GM23338 (cell line): ENCODE measurements around the gene CNIH1. TPM values are rescaled to one million over a fixed set of nuclear protein-coding genes. Genes with fewer than 3 reads are reported as not detected.

Experiments
- ATAC-seq: fragments of 200-7000 bp; cut with Tn5 transposase; 3 replicates; pipeline ENCODE4 v1.9.1; 2020
- DNase-seq: peaks from one replicate; pipeline ENCODE4 v3.0.0-alpha.2; 2015; ENCODE audit warnings: low spot score
- H2AFZ ChIP-seq: fragments of 200-600 bp; sonication (generic); 2 replicates; pipeline ENCODE4 v1.8.0; 2016; ENCODE audit warnings: antibody characterized with exemption, mild to moderate bottlenecking, moderate library complexity
- H3F3A ChIP-seq: fragments of 200-600 bp; sonication (generic); replicated peaks from 2 replicates; pipeline ENCODE4 v1.8.0; 2017; ENCODE audit warnings: antibody characterized with exemption, mixed run types, low read depth
- H3K27ac ChIP-seq: fragments of 200-600 bp; sonication (generic); 2 replicates; pipeline ENCODE4 v1.6.1; 2016; ENCODE audit warnings: low read depth
- H3K27me3 ChIP-seq: fragments of 200-600 bp; sonication (generic); 2 replicates; pipeline ENCODE4 v1.8.0; 2016; ENCODE audit warnings: mild to moderate bottlenecking, mixed run types, moderate library complexity; ENCODE audit not compliant: insufficient read depth
- H3K36me3 ChIP-seq: fragments of 200-600 bp; sonication (generic); 2 replicates; pipeline ENCODE4 v1.8.0; 2016; ENCODE audit warnings: mild to moderate bottlenecking; ENCODE audit not compliant: insufficient read depth
- H3K4me1 ChIP-seq: fragments of 200-600 bp; sonication (generic); 2 replicates; pipeline ENCODE4 v1.8.0; 2016; ENCODE audit warnings: mild to moderate bottlenecking, moderate library complexity; ENCODE audit not compliant: insufficient read depth
- H3K4me2 ChIP-seq: fragments of 200-600 bp; sonication (generic); 2 replicates; pipeline ENCODE4 v1.7.1; 2017; ENCODE audit warnings: mixed run types
- H3K4me3 ChIP-seq: fragments of 200-600 bp; sonication (generic); 2 replicates; pipeline ENCODE4 v1.6.1; 2016; ENCODE audit warnings: mixed run types
- H3K79me2 ChIP-seq: fragments of 200-600 bp; sonication (generic); replicated peaks from 2 replicates; pipeline ENCODE4 v1.8.0; 2017; ENCODE audit warnings: mild to moderate bottlenecking; ENCODE audit not compliant: insufficient read depth
- H3K9me2 ChIP-seq: fragments of 200-600 bp; sonication (generic); 2 replicates; pipeline ENCODE4 v1.8.0; 2017; ENCODE audit not compliant: insufficient read depth
- H4K20me1 ChIP-seq: fragments of 200-600 bp; sonication (generic); replicated peaks from 2 replicates; pipeline ENCODE4 v1.8.0; 2017; ENCODE audit warnings: mild to moderate bottlenecking; ENCODE audit not compliant: insufficient read depth
- H3K27ac Mint-ChIP-seq: 2 replicates; pipeline ENCODE4 v1.8.0; 2020; ENCODE audit warnings: inconsistent platforms, mild to moderate bottlenecking, moderate library complexity, mixed read lengths
- H3K27me3 Mint-ChIP-seq: 3 replicates; pipeline ENCODE4 v1.8.0; 2022; ENCODE audit warnings: low read depth, mild to moderate bottlenecking, moderate library complexity, mixed read lengths, inconsistent platforms; ENCODE audit not compliant: insufficient read depth, poor library complexity
- H3K36me3 Mint-ChIP-seq: 3 replicates; pipeline ENCODE4 v1.8.0; 2021; ENCODE audit warnings: low read depth, mild to moderate bottlenecking, inconsistent platforms, moderate library complexity, mixed read lengths
- H3K4me1 Mint-ChIP-seq: 3 replicates; pipeline ENCODE4 v1.8.0; 2020; ENCODE audit warnings: mild to moderate bottlenecking, inconsistent platforms, mixed read lengths
- H3K4me3 Mint-ChIP-seq: 3 replicates; pipeline ENCODE4 v1.8.0; 2021; ENCODE audit warnings: moderate library complexity, mild to moderate bottlenecking, inconsistent platforms, mixed read lengths
- H3K9me3 Mint-ChIP-seq: 3 replicates; pipeline ENCODE4 v1.8.0; 2020; ENCODE audit warnings: moderate library complexity, mild to moderate bottlenecking, inconsistent platforms, mixed read lengths
- CREB1 ChIP-seq: fragments of 250-450 bp; sonication (Bioruptor Pico); IDR thresholded peaks from 2 replicates; pipeline ENCODE4 v1.5.0; 2020; ENCODE audit warnings: low read depth, mild to moderate bottlenecking, moderate library complexity
- EZH2 ChIP-seq: fragments of 200-600 bp; sonication (generic); IDR thresholded peaks from one replicate; pipeline ENCODE4 v1.8.0; 2017; ENCODE audit warnings: antibody characterized with exemption, mild to moderate bottlenecking, low read depth; ENCODE audit not compliant: unreplicated experiment
- EZH2phosphoT487 ChIP-seq: fragments of 200-600 bp; sonication (generic); IDR thresholded peaks from one replicate; pipeline ENCODE4 v1.8.1; 2018; ENCODE audit warnings: antibody characterized with exemption; ENCODE audit not compliant: unreplicated experiment
- JUNB ChIP-seq: IDR thresholded peaks from one replicate; pipeline ENCODE4 v1.6.1; 2016; ENCODE audit warnings: antibody characterized with exemption; ENCODE audit not compliant: unreplicated experiment
- NANOG ChIP-seq: IDR thresholded peaks from 2 replicates; pipeline ENCODE4 v1.6.1; 2016; ENCODE audit warnings: antibody characterized with exemption, borderline replicate concordance
- POLR2AphosphoS5 ChIP-seq: IDR thresholded peaks from 2 replicates; pipeline ENCODE4 v1.6.1; 2016; ENCODE audit warnings: antibody characterized with exemption, low read depth
- STAT1 ChIP-seq: IDR thresholded peaks from one replicate; pipeline ENCODE4 v1.6.1; 2016; ENCODE audit warnings: antibody characterized with exemption; ENCODE audit not compliant: unreplicated experiment
- ZNF114 ChIP-seq: fragments of 250-450 bp; sonication (Bioruptor Pico); IDR thresholded peaks from 2 replicates; pipeline ENCODE4 v1.5.0; 2020; ENCODE audit warnings: mild to moderate bottlenecking, moderate library complexity
- ZNF331 ChIP-seq: fragments of 250-450 bp; sonication (Bioruptor Pico); IDR thresholded peaks from 2 replicates; pipeline ENCODE4 v1.5.0; 2020; ENCODE audit warnings: low read depth, mild to moderate bottlenecking, moderate library complexity
- polyA plus RNA-seq: library from polyadenylated mRNA; unstranded; fragments of >200 nt; fragmentation: Nextera tagmentation; extraction: Ambion mirVana; gene quantifications from 2 replicates; pipeline ENCODE4 v1.2.1, GENCODE V29; 2016
- total RNA-seq: library from RNA; depleted of rRNA; stranded (reverse); fragments of >200 nt; shearing (Covaris generic); gene quantifications from 2 replicates; pipeline ENCODE4 v1.2.3, GENCODE V29; 2014
- TF ChIP-seq, protein P1 (sequence below), 2 experiments: fragments of 200-600 bp in 1 of 2; sonication (generic) in 1 of 2; conservative IDR thresholded peaks; 2 replicates each; pipeline versions ENCODE4 v1.5.1 to v1.6.1; 2016 to 2017; ENCODE audit warnings: antibody characterized with exemption in 2 of 2, low read depth in 2 of 2, mild to moderate bottlenecking in 2 of 2, moderate library complexity in 1 of 2
- TF ChIP-seq, protein P2 (sequence below): IDR thresholded peaks from 2 replicates; pipeline ENCODE4 v1.6.1; 2016; ENCODE audit warnings: antibody characterized with exemption
- TF ChIP-seq, protein P3 (sequence below): IDR thresholded peaks from one replicate; pipeline ENCODE4 v1.6.1; 2018; ENCODE audit warnings: antibody characterized with exemption; ENCODE audit not compliant: unreplicated experiment

CNIH1 gene
- total and polyA plus RNA-seq, 2 experiments from 2014 or later: 135 to 172 TPM

DNA sequence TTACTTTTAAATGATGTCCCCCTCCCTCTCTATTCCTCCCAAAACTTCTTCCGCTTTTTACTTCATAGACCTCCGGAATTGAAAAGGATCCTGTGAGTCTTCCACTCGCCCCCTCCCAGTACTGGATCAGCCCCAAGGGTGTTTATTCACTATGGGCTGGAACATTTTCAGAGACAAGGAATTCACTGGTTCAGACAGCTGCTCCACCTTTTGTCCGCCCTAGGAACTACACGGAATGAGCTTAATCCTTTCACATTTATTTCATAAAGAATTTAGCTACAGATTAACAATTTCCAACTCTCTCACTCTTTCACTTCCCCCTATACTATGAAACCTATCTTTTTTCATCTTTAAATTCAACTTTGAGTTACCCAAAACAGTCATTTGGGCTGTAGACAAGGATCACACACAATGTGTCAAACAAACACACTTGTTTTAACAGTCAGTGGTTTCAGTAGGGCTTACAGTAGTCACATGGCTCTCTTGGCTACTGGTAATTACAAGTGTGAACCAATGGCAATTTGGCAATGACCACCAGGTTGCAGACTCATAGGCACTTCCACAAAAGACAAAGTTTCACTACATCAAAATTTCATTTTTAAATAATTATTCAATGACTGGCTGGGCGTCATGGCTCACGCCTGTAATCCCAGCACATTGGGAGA is 20.6 kb downstream of the CNIH1 start:
- H3K79me2 ChIP-seq: 0 out of 2 replicates have a peak, but pooled peaks cover 7% of the 10 kb centered on the region
- peaks cover 10% of the 10 kb centered on the region; the same call in 1 of the 3 replicates for H3K36me3 Mint-ChIP-seq
- no peaks in the 10 kb centered on the region for H3F3A ChIP-seq
- H3K4me1 ChIP-seq: no peaks in the 10 kb centered on the region
- no peaks in the 10 kb centered on the region for H3K27me3 ChIP-seq
- peaks cover 4% of the 10 kb centered on the region for H3K27me3 Mint-ChIP-seq
- peaks cover 5% of the 10 kb centered on the region; the same call in 2 of the 3 replicates for H3K4me1 Mint-ChIP-seq
- H3K36me3 ChIP-seq: peaks cover 3% of the 10 kb centered on the region; the same call in 1 of the 2 replicates
- H2AFZ ChIP-seq: no peak overlapping the region
- H3K9me2 ChIP-seq: no peaks in the 10 kb centered on the region
- TF ChIP-seq, protein P1, sequence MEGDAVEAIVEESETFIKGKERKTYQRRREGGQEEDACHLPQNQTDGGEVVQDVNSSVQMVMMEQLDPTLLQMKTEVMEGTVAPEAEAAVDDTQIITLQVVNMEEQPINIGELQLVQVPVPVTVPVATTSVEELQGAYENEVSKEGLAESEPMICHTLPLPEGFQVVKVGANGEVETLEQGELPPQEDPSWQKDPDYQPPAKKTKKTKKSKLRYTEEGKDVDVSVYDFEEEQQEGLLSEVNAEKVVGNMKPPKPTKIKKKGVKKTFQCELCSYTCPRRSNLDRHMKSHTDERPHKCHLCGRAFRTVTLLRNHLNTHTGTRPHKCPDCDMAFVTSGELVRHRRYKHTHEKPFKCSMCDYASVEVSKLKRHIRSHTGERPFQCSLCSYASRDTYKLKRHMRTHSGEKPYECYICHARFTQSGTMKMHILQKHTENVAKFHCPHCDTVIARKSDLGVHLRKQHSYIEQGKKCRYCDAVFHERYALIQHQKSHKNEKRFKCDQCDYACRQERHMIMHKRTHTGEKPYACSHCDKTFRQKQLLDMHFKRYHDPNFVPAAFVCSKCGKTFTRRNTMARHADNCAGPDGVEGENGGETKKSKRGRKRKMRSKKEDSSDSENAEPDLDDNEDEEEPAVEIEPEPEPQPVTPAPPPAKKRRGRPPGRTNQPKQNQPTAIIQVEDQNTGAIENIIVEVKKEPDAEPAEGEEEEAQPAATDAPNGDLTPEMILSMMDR (conservative IDR thresholded peaks at IDR 0.05; ENCODE audit: low read depth in 2 of 2): peak; percentile 65 to 69
- no peak for TF ChIP-seq CREB1 (CRISPR knock-in tag)
- no peak overlapping the region for H3K4me3 ChIP-seq
- DNase-seq: peak; percentile 81
- H3K9me3 Mint-ChIP-seq: no peaks in the 10 kb centered on the region
- ATAC-seq: peak; percentile 94
- peak overlapping the region; percentile 62 for H3K27ac Mint-ChIP-seq
- peak overlapping the region; percentile 1 for H3K27ac ChIP-seq
- H3K4me2 ChIP-seq: no peak overlapping the region
- no peaks in the 10 kb centered on the region for H4K20me1 ChIP-seq
- no peak overlapping the region; the same call in 2 of the 3 replicates for H3K4me3 Mint-ChIP-seq

DNA sequence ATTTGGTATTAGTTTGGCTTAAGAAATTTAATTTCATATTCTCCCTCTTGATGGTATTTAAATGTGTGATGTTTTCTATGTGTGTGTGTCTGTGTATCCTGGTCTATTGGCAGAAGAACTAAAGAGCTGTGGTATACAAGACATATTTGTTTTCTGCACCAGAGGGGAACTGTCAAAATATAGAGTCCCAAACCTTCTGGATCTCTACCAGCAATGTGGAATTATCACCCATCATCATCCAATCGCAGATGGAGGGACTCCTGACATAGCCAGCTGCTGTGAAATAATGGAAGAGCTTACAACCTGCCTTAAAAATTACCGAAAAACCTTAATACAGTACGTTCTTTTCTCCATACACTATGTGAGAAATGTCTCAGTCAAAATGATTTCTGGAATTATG is 29.8 kb downstream of the CNIH1 start:
- H3K27me3 Mint-ChIP-seq: peaks cover 2% of the 10 kb centered on the region
- no peaks in the 10 kb centered on the region for H3K79me2 ChIP-seq
- H3K4me3 ChIP-seq: no peak overlapping the region
- H3K27ac ChIP-seq: no peak overlapping the region
- no peak overlapping the region for H2AFZ ChIP-seq
- H3K27me3 ChIP-seq: no peaks in the 10 kb centered on the region
- no peaks in the 10 kb centered on the region for H3K9me3 Mint-ChIP-seq
- H3K9me2 ChIP-seq: no peaks in the 10 kb centered on the region
- H3F3A ChIP-seq: no peaks in the 10 kb centered on the region
- no peaks in the 10 kb centered on the region for H3K4me1 ChIP-seq
- H3K36me3 Mint-ChIP-seq: peaks cover 39% of the 10 kb centered on the region
- H3K4me2 ChIP-seq: no peak overlapping the region
- DNase-seq (no peak), ATAC-seq (no peak)
- H3K27ac Mint-ChIP-seq: no peak overlapping the region
- H3K4me3 Mint-ChIP-seq: no peak overlapping the region
- no peaks in the 10 kb centered on the region; the same call in 1 of the 2 replicates for H4K20me1 ChIP-seq
- H3K36me3 ChIP-seq: 0 out of 2 replicates have a peak, but pooled peaks cover 8% of the 10 kb centered on the region
- no peaks in the 10 kb centered on the region for H3K4me1 Mint-ChIP-seq
- no peak for TF ChIP-seq POLR2AphosphoS5
- TF ChIP-seq, protein P1 (conservative IDR thresholded peaks at IDR 0.05; ENCODE audit: low read depth in 2 of 2): no peak
- TF ChIP-seq, protein P2, sequence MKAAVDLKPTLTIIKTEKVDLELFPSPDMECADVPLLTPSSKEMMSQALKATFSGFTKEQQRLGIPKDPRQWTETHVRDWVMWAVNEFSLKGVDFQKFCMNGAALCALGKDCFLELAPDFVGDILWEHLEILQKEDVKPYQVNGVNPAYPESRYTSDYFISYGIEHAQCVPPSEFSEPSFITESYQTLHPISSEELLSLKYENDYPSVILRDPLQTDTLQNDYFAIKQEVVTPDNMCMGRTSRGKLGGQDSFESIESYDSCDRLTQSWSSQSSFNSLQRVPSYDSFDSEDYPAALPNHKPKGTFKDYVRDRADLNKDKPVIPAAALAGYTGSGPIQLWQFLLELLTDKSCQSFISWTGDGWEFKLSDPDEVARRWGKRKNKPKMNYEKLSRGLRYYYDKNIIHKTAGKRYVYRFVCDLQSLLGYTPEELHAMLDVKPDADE: no peak
- TF ChIP-seq STAT1: no peak
- TF ChIP-seq EZH2phosphoT487: no peak
- no peak for TF ChIP-seq CREB1 (CRISPR knock-in tag)
- TF ChIP-seq ZNF114 (CRISPR knock-in tag): no peak
- no peak for TF ChIP-seq EZH2
- TF ChIP-seq NANOG: no peak
- no peak for TF ChIP-seq JUNB
- no peak for TF ChIP-seq ZNF331
- TF ChIP-seq, protein P3, sequence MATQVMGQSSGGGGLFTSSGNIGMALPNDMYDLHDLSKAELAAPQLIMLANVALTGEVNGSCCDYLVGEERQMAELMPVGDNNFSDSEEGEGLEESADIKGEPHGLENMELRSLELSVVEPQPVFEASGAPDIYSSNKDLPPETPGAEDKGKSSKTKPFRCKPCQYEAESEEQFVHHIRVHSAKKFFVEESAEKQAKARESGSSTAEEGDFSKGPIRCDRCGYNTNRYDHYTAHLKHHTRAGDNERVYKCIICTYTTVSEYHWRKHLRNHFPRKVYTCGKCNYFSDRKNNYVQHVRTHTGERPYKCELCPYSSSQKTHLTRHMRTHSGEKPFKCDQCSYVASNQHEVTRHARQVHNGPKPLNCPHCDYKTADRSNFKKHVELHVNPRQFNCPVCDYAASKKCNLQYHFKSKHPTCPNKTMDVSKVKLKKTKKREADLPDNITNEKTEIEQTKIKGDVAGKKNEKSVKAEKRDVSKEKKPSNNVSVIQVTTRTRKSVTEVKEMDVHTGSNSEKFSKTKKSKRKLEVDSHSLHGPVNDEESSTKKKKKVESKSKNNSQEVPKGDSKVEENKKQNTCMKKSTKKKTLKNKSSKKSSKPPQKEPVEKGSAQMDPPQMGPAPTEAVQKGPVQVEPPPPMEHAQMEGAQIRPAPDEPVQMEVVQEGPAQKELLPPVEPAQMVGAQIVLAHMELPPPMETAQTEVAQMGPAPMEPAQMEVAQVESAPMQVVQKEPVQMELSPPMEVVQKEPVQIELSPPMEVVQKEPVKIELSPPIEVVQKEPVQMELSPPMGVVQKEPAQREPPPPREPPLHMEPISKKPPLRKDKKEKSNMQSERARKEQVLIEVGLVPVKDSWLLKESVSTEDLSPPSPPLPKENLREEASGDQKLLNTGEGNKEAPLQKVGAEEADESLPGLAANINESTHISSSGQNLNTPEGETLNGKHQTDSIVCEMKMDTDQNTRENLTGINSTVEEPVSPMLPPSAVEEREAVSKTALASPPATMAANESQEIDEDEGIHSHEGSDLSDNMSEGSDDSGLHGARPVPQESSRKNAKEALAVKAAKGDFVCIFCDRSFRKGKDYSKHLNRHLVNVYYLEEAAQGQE: no peak
